Medulla oblongata (tissue), 1 donor: ENCODE measurements around the gene CRISP1.
"Not testable (repeated sequence)": the region's sequence is repeated elsewhere in the genome, so short reads cannot be mapped to it uniquely, and the experiment has no call there.

Experiments
- DNase-seq: peaks from one replicate; pipeline ENCODE4 v3.0.0-alpha.2; 2015; ENCODE audit errors: extremely low spot score

Gene CRISP1

DNA sequence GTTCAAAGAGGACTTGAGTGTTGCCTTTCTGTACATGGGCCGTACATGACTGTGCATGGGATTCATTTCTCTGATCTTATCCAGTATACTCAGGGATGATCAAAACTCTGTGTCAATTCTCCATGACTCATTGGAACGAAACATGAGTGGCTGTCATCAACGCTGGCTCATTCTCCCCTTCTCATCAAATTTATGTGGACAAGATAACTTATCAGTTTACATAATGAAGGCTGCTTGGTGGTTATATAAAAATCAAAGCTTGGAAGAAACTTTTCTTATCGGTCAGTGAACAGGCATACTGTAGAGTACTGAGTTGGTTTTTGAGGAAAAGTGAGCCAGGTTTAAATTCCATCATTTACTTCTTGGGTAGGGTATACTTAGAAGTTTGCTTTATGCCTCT is 24.9 kb downstream of the CRISP1 start:
- DNase-seq = no peak

DNA sequence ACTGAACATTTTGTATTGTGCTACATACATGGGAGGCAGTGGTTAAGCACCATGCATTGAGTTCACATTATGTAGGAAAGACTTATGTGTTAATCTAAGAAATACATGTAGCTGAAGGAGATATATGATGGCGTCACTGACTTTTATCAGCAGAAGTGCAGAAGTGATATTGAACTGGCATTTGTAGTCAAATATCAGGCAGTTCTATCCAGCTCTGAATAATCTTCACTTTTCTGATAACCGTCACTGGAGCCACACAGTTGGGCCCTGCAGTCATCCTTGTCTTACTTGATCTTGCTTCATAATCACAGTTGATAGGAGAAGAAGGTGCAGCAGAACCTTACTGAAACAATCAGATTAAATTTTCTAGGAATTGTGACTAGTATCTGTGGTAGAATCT is 26.4 kb downstream of the CRISP1 start:
- DNase-seq = no peak

DNA sequence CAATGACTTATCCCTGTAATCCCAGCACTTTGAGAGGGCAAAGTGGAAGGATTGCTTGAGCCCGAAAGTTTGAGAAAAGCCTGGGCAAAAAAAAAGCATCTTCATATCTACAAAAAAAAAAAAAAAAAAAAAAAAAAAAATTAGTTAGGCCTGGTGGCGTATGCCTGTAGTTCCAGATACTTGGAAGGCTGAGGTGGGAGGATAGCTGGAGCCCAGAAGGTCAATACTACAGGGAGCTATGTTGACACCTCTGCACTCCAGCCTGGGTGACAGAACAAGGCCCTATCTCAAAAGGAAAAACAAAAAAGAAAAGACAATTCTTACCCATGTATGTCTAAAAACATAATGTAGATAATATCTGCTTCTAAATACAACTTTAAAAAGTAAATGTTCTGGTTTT is 27.2 kb downstream of the CRISP1 start:
- no peak for DNase-seq

DNA sequence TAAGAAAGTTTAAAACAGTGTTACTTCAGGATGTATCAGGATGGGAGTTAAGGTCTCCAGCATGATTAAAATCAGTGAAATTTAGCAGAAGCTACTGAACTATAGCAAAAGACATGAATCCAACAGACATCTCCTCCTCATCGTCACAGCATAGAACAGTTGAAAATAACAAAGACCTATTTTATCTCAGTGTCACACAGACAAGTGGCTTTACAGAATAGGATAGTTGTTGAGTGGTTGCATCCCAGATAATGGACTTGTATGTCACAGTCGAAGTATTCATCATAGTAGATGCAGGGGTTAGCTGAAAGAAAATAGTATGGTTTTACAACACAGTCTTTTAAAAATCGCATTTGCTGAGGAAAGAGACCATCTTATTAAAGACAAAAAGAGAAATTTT is 31.2 kb downstream of the CRISP1 start:
- no peak for DNase-seq

DNA sequence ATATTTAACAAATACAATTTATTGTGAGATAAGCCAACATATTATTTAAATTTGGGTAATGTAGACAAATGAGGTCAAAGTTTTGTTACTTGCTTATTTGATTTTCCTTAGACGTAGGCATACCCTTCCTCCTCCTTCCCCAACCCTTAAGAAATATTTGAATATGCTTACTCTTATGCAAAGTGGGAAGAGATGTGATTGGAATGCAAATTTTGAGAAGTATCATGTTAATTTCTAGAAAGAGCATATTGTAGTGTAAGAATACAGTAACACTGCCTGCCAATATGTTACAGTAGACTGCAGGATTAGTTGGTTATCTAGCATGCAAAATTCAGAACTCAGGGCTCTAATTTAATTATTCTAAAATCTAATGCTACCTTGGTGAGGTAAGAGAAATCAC is 32.9 kb downstream of the CRISP1 start:
- DNase-seq = no peak

DNA sequence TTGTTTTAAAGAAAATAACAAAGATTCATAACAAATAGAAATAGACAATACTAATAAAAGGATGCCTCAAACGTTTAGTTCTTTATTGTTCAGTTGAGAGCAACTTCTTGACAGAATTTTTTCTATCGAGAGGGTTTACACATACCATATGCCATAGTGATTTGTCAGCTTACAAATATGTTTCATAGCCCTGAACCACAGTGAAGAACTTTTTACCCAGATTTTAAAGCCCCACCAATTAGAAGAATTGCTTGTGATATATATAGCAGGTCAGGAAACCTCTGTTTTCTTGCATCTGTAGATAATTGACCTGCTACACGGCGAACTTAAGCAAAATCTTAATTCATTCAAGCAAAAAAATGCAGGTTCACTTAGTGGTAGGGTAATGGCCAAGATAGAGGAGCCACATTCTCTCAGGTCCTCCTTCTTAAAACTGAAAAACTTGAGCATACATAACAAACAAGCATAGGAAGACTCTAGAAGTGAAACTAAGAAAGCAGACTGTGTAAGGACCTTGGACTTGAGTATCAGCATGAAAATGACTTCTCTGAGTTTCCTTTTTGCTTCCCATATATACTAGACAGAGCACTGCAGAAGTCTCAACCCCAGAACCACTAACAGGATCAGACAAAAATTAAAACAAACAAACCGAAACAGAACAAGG is 39.5 kb downstream of the CRISP1 start:
- no peak for DNase-seq

DNA sequence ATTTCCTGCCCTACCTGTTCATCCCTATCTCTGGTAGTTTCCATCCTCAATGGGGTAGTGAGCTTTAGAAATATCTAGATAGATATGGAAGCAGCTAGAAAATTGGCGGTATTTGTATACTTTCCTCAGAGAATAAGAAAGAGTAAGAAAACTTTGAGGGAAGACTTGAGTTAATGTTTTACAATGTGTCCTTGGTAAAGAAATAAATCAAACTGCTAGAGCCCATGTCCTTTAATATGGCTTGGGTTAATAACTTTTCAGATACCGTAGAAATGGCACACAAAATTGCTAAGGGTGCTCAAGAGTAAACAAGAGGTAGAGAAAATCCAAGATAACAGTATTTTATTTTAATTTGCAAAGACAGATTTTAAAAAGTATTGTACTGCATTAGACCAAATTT is 51.2 kb downstream of the CRISP1 start:
- no peak for DNase-seq

DNA sequence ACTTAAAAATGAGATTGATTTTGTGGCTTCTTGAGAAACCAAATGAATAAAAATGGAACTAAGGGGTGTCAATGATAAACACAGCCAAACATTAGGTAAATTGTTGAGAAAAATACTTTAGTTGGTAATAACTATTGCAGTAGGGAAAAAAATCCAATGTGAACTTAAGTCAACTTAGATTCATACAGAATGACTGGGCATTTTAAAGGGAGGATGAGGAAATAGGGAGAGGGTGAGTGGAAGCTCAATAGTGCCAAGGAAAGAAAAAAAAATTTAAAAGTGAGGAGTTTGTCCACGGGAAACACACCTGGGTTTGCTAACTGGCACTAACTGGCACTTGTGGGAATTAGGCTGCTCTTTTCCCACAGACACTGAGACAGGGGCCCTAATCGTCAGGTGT is 53.1 kb downstream of the CRISP1 start:
- DNase-seq = no peak

DNA sequence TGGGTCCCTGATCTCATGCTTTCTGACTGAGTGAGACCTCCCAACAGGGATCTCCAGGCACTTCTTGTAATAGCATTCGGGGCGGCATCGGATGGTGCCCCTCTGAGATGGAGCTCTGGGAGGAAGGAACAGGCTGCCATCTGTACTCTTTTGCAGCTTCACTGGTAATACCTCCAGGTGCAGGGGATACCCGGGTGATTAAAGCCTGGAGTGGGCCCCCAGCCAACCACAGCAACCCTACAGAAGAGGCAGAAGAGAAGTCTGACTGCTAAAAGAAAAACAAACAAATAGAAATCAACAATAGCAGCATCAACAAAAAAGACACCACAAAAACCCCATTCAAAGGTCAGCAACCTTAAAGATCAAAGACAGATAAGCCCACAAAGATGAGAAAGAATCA is 60.2 kb downstream of the CRISP1 start:
- no peak for DNase-seq

DNA sequence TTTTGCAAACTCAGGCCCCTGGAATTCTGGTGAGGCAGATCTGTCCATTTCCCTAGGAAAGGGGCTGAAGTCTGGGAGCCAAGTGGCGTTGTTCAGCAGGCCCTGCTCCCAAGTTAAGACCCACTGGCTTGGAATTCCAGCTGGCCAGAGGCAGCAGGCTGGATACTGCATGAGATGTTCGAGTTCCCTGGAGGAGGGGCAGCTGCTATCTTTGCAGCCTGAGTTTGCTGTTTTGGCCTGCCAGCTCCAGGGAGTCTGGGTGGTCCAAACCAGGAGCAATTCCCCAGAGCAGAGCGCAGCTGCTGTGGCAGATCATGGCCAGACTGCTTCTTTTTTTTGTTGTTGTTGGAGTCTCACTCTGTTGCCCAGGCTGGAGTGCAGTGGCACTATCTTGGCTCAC is 61.1 kb downstream of the CRISP1 start:
- no peak for DNase-seq

DNA sequence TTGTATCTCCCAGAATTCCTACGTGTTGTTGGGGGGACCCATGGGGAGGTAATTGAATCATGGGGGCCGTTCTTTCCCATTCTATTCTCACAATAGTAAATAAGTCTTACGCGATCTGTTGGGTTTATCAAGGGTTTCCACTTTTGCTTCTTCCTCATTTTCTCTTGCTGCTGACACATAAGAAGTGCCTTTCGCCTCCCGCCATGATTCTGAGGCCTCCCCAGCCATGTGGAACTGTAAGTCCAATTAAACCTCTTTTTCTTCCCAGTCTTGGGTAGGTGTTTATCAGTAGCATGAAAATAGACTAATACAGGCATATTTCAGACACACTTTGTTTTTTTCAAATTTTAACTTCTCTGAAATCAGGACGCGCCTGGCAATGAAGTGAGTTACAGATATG is 64.8 kb downstream of the CRISP1 start:
- DNase-seq = no peak

DNA sequence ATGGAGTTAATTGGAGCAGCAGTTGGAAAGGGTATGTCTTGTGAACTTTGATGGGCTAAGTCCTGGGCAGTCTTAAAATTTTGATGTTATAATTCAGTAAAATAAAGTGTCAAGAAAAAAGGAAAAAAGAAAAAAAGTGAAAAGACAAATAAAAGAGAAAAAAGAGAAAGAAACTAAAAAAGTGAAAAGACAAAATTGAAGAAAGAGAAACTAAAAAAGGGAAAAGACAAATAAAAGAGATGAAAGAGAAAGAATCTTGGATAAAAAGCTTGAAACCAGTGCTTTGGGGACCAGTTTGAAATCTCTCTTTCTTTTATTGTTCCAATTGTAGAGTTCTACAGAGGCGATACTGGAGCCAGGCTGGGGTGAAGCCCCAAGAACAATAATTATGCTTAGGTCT is 67.2 kb downstream of the CRISP1 start:
- no peak for DNase-seq

DNA sequence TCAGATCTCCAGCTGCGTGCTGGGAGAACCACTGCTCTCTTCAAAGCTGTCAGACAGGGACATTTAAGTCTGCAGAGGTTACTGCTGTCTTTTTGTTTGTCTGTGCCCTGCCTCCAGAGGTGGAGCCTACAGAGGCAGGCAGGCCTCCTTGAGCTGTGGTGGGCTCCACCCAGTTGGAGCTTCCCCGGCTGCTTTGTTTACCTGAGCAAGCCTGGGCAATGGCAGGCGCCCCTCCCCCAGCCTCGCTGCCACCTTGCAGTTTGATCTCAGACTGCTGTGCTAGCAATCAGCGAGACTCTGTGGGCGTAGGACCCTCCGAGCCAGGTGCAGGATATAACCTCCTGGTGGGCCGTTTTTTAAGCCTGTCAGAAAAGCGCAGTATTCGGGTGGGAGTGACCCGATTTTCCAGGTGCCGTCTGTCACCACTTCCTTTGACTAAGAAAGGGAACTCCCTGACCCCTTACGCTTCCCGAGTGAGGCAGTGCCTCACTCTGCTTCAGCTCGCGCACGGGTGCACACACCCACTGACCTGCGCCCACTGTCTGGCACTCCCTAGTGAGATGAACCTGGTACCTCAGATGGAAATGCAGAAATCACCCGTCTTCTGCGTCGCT is 69.4 kb downstream of the CRISP1 start:
- DNase-seq = not testable (repeated sequence)

DNA sequence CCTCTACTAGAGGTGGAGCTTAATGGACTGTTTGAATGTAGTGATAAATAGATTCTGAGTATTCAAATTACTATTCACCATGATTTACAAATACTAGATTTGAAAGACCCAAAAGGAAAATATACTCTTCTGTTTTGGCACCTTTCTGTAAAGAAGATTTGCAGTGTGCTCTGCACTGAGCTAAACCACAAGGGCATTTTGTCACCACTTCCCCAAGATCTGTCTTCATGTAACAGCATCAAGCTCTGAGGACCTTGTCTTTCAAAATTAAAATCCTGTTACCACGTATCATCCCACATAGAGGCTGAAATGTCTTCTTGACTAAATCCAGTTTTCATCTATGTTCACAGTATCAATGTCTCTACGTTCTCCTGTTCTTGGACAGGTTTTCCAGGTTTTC is 76.0 kb downstream of the CRISP1 start:
- no peak for DNase-seq

DNA sequence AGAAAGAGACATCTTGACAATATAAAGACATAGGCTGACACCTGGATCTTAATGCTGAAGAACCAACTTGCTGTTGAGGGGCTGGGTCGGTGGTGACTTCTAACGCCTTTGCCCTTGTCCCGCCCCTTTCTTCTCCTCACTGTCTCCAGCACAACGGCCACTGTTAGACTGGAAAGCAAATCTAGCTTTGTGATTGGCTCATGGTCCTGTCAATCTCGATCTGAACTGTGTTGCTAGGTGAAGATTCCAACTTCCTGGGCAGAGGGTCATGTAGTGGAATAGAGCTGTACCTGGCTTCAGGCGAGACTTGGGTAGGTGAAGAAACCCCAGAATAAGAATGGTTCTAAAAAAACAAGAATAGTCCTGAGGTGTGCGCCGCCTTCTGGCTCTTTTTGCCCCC is 79.2 kb downstream of the CRISP1 start, which contains the start of gene PGK2:
Gene PGK2, minus strand, starts transcription at position 110 of the 400 bp plus-strand sequence. Its CDS starts 98 bp downstream, at position 12.
- DNase-seq = no peak

DNA sequence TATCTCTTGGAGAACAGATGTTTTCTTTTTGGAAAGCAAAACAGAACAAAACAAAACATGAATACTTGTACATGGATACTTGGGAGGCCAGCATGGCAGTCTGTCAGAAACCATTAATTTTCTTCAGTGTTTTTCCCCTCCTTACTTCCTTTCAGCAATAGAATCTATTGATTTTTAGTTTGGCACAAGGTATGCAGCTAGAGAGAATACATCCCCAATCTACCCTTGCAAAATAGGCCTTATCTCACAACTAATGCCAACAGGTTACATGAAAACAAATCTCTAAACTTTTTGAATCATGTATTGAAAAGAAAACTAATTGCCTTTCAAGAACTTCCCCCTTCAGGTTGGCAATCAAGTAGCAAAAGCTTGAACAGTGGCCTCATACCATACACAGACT is 82.1 kb downstream of the CRISP1 start:
- DNase-seq = no peak
